Kidney (tissue), 14 donors: ENCODE data around the gene ZBTB9. TPM values are rescaled to one million over a fixed set of nuclear protein-coding genes. Genes with fewer than 3 reads are reported as not detected.

Experiments
- DNase-seq, 5 donors: peaks; one replicate each; pipeline ENCODE4 v3.0.0-alpha.2; 2013 to 2020
- FAIRE-seq: peaks from 2 replicates; lab custom pipeline; 2012; peaks lifted over from hg19 to GRCh38; lab: Jason Lieb, UNC
- H3K27ac ChIP-seq, 2 donors: one replicate each; pipeline ENCODE4 v1.7.0; 2013; ENCODE audit warnings: low read depth in 2 of 2, low read length in 2 of 2, inconsistent platforms in 1 of 2
- H3K27me3 ChIP-seq: one replicate; pipeline ENCODE4 v1.7.1; 2013; ENCODE audit warnings: low read length, inconsistent platforms; ENCODE audit not compliant: control insufficient read depth, insufficient read depth
- H3K36me3 ChIP-seq, 3 donors: one replicate each; pipeline versions ENCODE4 v1.7.0 to v1.7.1; 2013; ENCODE audit warnings: low read length in 3 of 3, control low read depth in 1 of 3, inconsistent platforms in 1 of 3; ENCODE audit not compliant: insufficient read depth in 3 of 3, control insufficient read depth in 2 of 3
- H3K4me1 ChIP-seq, 3 donors: one replicate each; pipeline versions ENCODE4 v1.7.0 to v1.7.1; 2013; ENCODE audit warnings: low read length in 3 of 3, inconsistent platforms in 1 of 3, low read depth in 1 of 3; ENCODE audit not compliant: control insufficient read depth in 2 of 3, insufficient read depth in 2 of 3
- H3K4me3 ChIP-seq, 3 donors: one replicate each; pipeline versions ENCODE4 v1.7.0 to v1.8.1; 2013; ENCODE audit warnings: low read length in 3 of 3, control low read depth in 1 of 3, inconsistent platforms in 1 of 3
- H3K9ac ChIP-seq, 3 donors: one replicate each; pipeline versions ENCODE4 v1.7.0 to v1.7.1; 2013; ENCODE audit warnings: low read length in 3 of 3, control low read depth in 1 of 3, inconsistent platforms in 1 of 3
- H3K9me3 ChIP-seq, 3 donors: one replicate each; pipeline versions ENCODE4 v1.7.0 to v1.7.1; 2013; ENCODE audit warnings: low read length in 3 of 3, control low read depth in 1 of 3, inconsistent platforms in 1 of 3; ENCODE audit not compliant: control insufficient read depth in 2 of 3, insufficient read depth in 1 of 3
- intact Hi-C: fragments of 100-400 bp; cut with DNase I; formaldehyde crosslinking; loops from one replicate; pipeline ENCODE4 v1.11.1; 2022
- polyA plus RNA-seq: library from polyadenylated mRNA; stranded (reverse); fragments of 350-450 nt; fragmentation: Illumina TruSeq; extraction: RNeasy Lipid Tissue Mini Kit (QIAGEN cat#74804); gene quantifications from one replicate; pipeline ENCODE4 v1.2.3, GENCODE V29; 2014; ENCODE audit warnings: low read depth, low replicate concordance; ENCODE audit not compliant: insufficient read depth
- total RNA-seq: library from RNA; stranded (reverse); fragmentation: NEBNext Ultra II Directional; extraction: Animal tissue kit (Norgen Biotek cat#: 25700); gene quantifications from one replicate; pipeline ENCODE4 v1.2.1, GENCODE V29; 2021
- TF ChIP-seq, protein P1 (sequence below): IDR thresholded peaks from 3 replicates; pipeline ENCODE4 v1.5.1; 2012; ENCODE audit warnings: mild to moderate bottlenecking, moderate library complexity, borderline replicate concordance; ENCODE audit not compliant: insufficient read depth; ENCODE audit errors: extremely low read depth
- donor health status: control.
- donor health status: control.
- donor health status: control.
- donor health status: control.
- donor health status: control.
- donor health status: DM: yes; HTN: yes; CAD: no.
- donor health status: Normal renal cell carcinoma (clear cell type).

The ZBTB9 gene
- total and polyA plus RNA-seq, 2 donors from 2014 or later: 6.4 to 11.5 TPM

- H3K9me3 ChIP-seq: no peaks in the 10 kb centered on the region
- H3K9ac ChIP-seq: no peak overlapping the region
- H3K4me3 ChIP-seq: no peak overlapping the region
- intact Hi-C loops: no loop called here
- no peak overlapping the region for H3K27ac ChIP-seq
- H3K36me3 ChIP-seq: peaks cover 0 to 26% (median 22%) of the 10 kb centered on the region in 3 donors
- no peak for DNase-seq
- no peak for FAIRE-seq
- peaks cover 0 to 34% (median 5%) of the 10 kb centered on the region in 3 donors for H3K4me1 ChIP-seq
- no peaks in the 10 kb centered on the region for H3K27me3 ChIP-seq
- TF ChIP-seq, protein P1, sequence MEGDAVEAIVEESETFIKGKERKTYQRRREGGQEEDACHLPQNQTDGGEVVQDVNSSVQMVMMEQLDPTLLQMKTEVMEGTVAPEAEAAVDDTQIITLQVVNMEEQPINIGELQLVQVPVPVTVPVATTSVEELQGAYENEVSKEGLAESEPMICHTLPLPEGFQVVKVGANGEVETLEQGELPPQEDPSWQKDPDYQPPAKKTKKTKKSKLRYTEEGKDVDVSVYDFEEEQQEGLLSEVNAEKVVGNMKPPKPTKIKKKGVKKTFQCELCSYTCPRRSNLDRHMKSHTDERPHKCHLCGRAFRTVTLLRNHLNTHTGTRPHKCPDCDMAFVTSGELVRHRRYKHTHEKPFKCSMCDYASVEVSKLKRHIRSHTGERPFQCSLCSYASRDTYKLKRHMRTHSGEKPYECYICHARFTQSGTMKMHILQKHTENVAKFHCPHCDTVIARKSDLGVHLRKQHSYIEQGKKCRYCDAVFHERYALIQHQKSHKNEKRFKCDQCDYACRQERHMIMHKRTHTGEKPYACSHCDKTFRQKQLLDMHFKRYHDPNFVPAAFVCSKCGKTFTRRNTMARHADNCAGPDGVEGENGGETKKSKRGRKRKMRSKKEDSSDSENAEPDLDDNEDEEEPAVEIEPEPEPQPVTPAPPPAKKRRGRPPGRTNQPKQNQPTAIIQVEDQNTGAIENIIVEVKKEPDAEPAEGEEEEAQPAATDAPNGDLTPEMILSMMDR: no peak
These were observed 38.5 kb upstream of the ZBTB9 start for GRCh38 chr6:33415831-33416230.

- DNase-seq: no peak
- intact Hi-C loops: no loop called here
- H3K4me1 ChIP-seq: peaks cover 0 to 32% (median 5%) of the 10 kb centered on the region in 3 donors
These were observed 37.8 kb upstream of the ZBTB9 start for GRCh38 chr6:33416386-33417127.

DNA sequence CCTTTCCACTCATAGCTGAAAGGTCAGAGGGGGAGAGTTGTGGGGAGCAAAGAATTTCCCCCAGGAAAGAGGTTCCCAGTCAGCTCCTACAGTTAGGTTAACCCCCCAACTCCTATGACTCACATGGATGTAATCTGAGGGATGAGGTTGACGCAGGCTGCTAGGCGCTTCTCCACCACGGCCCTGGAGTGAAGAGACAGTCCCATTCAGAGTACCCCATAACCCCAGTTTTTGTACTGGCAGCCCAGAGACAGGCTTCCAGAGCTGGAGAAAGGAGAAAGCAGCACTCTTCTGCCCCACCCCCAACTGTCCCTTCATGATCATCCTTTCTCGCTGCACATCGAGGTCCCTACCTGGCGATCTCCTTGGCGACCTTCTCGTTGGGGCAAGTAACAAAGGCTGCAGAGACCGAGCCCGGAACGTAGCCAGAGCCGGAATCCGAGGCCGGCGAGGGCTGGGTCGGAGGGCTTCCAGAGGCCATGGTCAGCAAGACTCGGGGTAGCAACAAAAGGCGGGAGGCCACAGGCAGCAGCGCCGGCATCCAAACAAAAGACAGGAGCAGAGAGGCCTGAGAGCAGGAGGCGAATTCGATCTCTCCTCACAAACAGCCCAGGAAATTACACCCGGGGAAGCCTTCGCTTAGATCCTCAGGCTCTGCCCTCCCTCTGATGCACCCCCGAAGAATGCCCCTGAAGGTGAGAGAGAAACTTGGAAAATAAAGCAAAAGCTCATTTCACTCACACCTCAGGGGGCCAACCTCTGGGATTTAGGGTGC, 37.1 kb upstream of the ZBTB9 start:
- H3K27me3 ChIP-seq: no peaks in the 10 kb centered on the region
- H3K4me3 ChIP-seq: peak overlapping the region; percentile 81 to 86 (median 85)
- TF ChIP-seq, protein P1: no peak
- H3K36me3 ChIP-seq: peaks cover 0 to 25% (median 22%) of the 10 kb centered on the region in 3 donors
- peak overlapping the region; percentile 55 to 75 (median 64) for H3K9ac ChIP-seq
- DNase-seq (peak in 2 of 5 donors; percentile 77 to 83), FAIRE-seq (no peak)
- intact Hi-C loops: no loop called here
- no peaks in the 10 kb centered on the region for H3K9me3 ChIP-seq
- peaks cover 0 to 30% (median 5%) of the 10 kb centered on the region in 3 donors for H3K4me1 ChIP-seq
- H3K27ac ChIP-seq: peak overlapping the region; percentile 69 to 91

More at GRCh38 chr6:33416386-33417127, 37.8 kb upstream of the ZBTB9 start:
- H3K9me3 ChIP-seq: no peaks in the 10 kb centered on the region
- FAIRE-seq: no peak
- peak overlapping the region; percentile 4 to 75 (median 64) for H3K9ac ChIP-seq
- TF ChIP-seq, protein P1: no peak
- H3K27me3 ChIP-seq: no peaks in the 10 kb centered on the region
- H3K4me3 ChIP-seq: peak overlapping the region; percentile 81 to 86 (median 85)
- H3K36me3 ChIP-seq: peaks cover 0 to 26% (median 22%) of the 10 kb centered on the region in 3 donors
- no peak overlapping the region for H3K27ac ChIP-seq
